Neural cell (in vitro differentiated cells): ENCODE data around the gene ASCC1. TPM values are rescaled to one million over a fixed set of nuclear protein-coding genes. Genes with fewer than 3 reads are reported as not detected.

Experiments
- H2AFZ ChIP-seq: fragments of 200-600, 300-800 bp; sonication (generic), shearing (Covaris generic); 2 replicates; pipeline ENCODE4 v1.6.0; 2014; ENCODE audit warnings: low read depth, mild to moderate bottlenecking, antibody characterized with exemption, low read length, moderate library complexity
- H3F3A ChIP-seq: fragments of 200-600 bp; shearing (Covaris generic); 2 replicates; pipeline ENCODE4 v1.6.1; 2016; ENCODE audit warnings: mild to moderate bottlenecking, moderate library complexity, mixed read lengths, antibody characterized with exemption, low read length; ENCODE audit not compliant: insufficient read depth, poor library complexity, severe bottlenecking
- H3K27ac ChIP-seq: fragments of 200-600, 300-800 bp; sonication (generic), shearing (Covaris generic); 2 replicates; pipeline ENCODE4 v1.5.1; 2014; ENCODE audit warnings: mild to moderate bottlenecking, low read length, moderate library complexity
- H3K27me3 ChIP-seq: fragments of 300-800, 200-600 bp; sonication (generic), shearing (Covaris generic); 2 replicates; pipeline ENCODE4 v1.6.0; 2014; ENCODE audit warnings: mild to moderate bottlenecking, low read depth, low read length, moderate library complexity; ENCODE audit not compliant: insufficient read depth
- H3K36me3 ChIP-seq: fragments of 300-800, 200-600 bp; sonication (generic), shearing (Covaris generic); 2 replicates; pipeline ENCODE4 v1.5.1; 2014; ENCODE audit warnings: mild to moderate bottlenecking, antibody characterized with exemption, low read length, moderate library complexity; ENCODE audit not compliant: insufficient read depth
- H3K4me2 ChIP-seq: fragments of 300-800, 200-600 bp; sonication (generic), shearing (Covaris generic); 2 replicates; pipeline ENCODE4 v1.6.0; 2014; ENCODE audit warnings: mild to moderate bottlenecking, low read length
- H3K4me3 ChIP-seq: fragments of 300-800, 200-600 bp; sonication (generic), shearing (Covaris generic); 2 replicates; pipeline ENCODE4 v1.5.1; 2014; ENCODE audit warnings: mild to moderate bottlenecking, low read length, moderate library complexity
- H3K79me2 ChIP-seq: fragments of 200-600 bp; shearing (Covaris generic); replicated peaks from 2 replicates; pipeline ENCODE4 v1.6.0; 2014; ENCODE audit warnings: mild to moderate bottlenecking, low read length, moderate library complexity; ENCODE audit not compliant: insufficient read depth
- H3K9ac ChIP-seq: fragments of 300-800, 200-600 bp; sonication (generic), shearing (Covaris generic); 2 replicates; pipeline ENCODE4 v1.6.1; 2016; ENCODE audit warnings: mild to moderate bottlenecking, low read length, mixed read lengths
- H3K9me2 ChIP-seq: fragments of 200-600 bp; shearing (Covaris generic); 2 replicates; pipeline ENCODE4 v1.6.1; 2016; ENCODE audit warnings: mild to moderate bottlenecking, low read length, mixed read lengths; ENCODE audit not compliant: insufficient read depth
- H3K9me3 ChIP-seq: fragments of 200-600, 300-800 bp; sonication (generic), shearing (Covaris generic); 2 replicates; pipeline ENCODE4 v1.6.1; 2016; ENCODE audit warnings: mild to moderate bottlenecking, mixed run types, low read length, moderate library complexity, mixed read lengths
- H4K20me1 ChIP-seq: fragments of 200-600 bp; shearing (Covaris generic); 2 replicates; pipeline ENCODE4 v1.6.1; 2016; ENCODE audit warnings: mild to moderate bottlenecking, mixed run types; ENCODE audit not compliant: insufficient read depth
- EP300 ChIP-seq: fragments of 450-650 bp; conservative IDR thresholded peaks from 2 replicates; pipeline ENCODE4 v1.6.1; 2014; ENCODE audit warnings: antibody characterized with exemption, mild to moderate bottlenecking, moderate library complexity; ENCODE audit not compliant: poor library complexity, severe bottlenecking
- EZH2 ChIP-seq: fragments of 200-600, 300-800 bp; shearing (Covaris generic), sonication (generic); IDR thresholded peaks from 2 replicates; pipeline ENCODE4 v1.6.1; 2014; ENCODE audit warnings: antibody characterized with exemption, low read length, borderline replicate concordance, mild to moderate bottlenecking; ENCODE audit not compliant: insufficient read depth, poor library complexity, severe bottlenecking
- MXI1 ChIP-seq: fragments of 450-650 bp; conservative IDR thresholded peaks from 2 replicates; pipeline ENCODE4 v1.6.1; 2014; ENCODE audit warnings: antibody characterized with exemption, mild to moderate bottlenecking; ENCODE audit not compliant: poor library complexity, severe bottlenecking
- POLR2AphosphoS5 ChIP-seq: IDR thresholded peaks from 2 replicates; pipeline ENCODE4 v1.6.1; 2012
- RAD21 ChIP-seq: fragments of 450-650 bp; conservative IDR thresholded peaks from 2 replicates; pipeline ENCODE4 v1.6.1; 2014; ENCODE audit warnings: antibody characterized with exemption, mild to moderate bottlenecking, moderate library complexity
- SMC3 ChIP-seq: fragments of 450-650 bp; conservative IDR thresholded peaks from 2 replicates; pipeline ENCODE4 v1.6.1; 2014; ENCODE audit warnings: antibody characterized with exemption, mild to moderate bottlenecking, moderate library complexity; ENCODE audit not compliant: poor library complexity
- TAF1 ChIP-seq: IDR thresholded peaks from 2 replicates; pipeline ENCODE4 v1.6.1; 2012; ENCODE audit warnings: low read depth
- polyA plus RNA-seq: library from polyadenylated mRNA; depleted of rRNA; stranded (reverse); fragments of >200 nt; gene quantifications from 2 replicates; pipeline ENCODE4 v1.2.3, GENCODE V29; 2014
- TF ChIP-seq, protein P1 (sequence below): IDR thresholded peaks from 2 replicates; pipeline ENCODE4 v1.6.1; 2012; ENCODE audit warnings: borderline replicate concordance

ASCC1 gene
- polyA plus RNA-seq, 1 donor from 2014 or later: 39.6 TPM

DNA sequence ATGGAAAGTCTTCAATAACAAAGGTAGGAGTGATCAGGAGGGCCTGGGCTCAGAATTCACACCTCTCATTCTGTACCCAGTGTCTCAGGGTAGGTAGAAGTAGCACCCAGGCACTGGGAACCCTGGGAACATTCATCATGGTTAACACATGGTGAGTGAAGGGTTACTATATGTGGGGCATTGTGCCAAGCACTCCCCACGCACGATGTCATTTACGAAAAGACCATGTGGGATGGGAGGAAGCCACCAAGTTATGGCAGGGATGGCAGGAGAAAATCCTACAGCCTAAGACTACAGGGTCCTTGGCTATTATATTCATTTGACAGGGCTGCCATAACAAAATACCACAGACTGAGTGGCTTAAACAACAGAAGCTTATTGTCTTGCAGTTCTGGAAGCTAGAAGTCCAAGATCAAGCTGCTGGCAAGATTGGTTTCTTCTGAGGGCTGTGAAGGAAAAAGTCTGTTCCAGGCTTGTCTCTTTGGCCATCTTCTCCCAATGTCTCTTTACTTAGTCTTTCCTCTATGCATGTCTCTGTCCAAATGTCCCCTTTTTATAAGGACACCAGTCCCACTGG lies 30.0 kb upstream of the ASCC1 start:
- no peak overlapping the region for H3K4me3 ChIP-seq

DNA sequence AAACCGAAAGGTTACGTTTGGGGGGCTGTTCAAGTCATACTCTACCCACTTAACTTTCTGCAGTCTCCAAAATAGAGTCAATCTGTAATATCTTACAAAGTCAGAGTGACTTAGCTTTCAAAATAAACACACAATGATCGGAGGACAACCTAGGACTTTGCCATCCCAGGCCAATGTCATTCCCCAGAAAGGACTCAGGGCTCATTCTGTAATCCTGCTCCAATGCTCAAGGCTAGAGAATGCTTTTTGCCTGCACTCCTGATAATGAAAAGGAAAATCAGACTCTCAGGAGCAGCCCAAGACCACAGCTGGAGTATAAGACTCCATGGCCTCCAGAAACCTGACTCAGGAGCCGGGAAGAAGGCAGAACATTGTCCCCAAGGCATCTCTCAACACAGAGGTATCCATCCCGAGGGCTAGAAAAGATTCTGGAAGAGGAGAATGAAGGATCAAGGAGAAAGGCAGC lies 28.5 kb upstream of the ASCC1 start:
- Histone ChIP-seq H3K79me2 (no peaks in the 10 kb centered on the region), H4K20me1 (no peaks in the 10 kb centered on the region), H3F3A (no peaks in the 10 kb centered on the region), H3K9me2 (no peaks in the 10 kb centered on the region), H3K36me3 (no peaks in the 10 kb centered on the region), H3K9ac (no peak overlapping the region), H3K4me3 (no peak overlapping the region), H3K27me3 (no peaks in the 10 kb centered on the region), H2AFZ (no peak overlapping the region), H3K27ac (no peak overlapping the region), H3K9me3 (no peaks in the 10 kb centered on the region), H3K4me2 (no peak overlapping the region)
- TF ChIP-seq EZH2 (no peak), POLR2AphosphoS5 (no peak), TAF1 (no peak), MXI1 (no peak)
- TF ChIP-seq, protein P1, sequence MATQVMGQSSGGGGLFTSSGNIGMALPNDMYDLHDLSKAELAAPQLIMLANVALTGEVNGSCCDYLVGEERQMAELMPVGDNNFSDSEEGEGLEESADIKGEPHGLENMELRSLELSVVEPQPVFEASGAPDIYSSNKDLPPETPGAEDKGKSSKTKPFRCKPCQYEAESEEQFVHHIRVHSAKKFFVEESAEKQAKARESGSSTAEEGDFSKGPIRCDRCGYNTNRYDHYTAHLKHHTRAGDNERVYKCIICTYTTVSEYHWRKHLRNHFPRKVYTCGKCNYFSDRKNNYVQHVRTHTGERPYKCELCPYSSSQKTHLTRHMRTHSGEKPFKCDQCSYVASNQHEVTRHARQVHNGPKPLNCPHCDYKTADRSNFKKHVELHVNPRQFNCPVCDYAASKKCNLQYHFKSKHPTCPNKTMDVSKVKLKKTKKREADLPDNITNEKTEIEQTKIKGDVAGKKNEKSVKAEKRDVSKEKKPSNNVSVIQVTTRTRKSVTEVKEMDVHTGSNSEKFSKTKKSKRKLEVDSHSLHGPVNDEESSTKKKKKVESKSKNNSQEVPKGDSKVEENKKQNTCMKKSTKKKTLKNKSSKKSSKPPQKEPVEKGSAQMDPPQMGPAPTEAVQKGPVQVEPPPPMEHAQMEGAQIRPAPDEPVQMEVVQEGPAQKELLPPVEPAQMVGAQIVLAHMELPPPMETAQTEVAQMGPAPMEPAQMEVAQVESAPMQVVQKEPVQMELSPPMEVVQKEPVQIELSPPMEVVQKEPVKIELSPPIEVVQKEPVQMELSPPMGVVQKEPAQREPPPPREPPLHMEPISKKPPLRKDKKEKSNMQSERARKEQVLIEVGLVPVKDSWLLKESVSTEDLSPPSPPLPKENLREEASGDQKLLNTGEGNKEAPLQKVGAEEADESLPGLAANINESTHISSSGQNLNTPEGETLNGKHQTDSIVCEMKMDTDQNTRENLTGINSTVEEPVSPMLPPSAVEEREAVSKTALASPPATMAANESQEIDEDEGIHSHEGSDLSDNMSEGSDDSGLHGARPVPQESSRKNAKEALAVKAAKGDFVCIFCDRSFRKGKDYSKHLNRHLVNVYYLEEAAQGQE: no peak

More for the DNA sequence above, 30.0 kb upstream of the ASCC1 start:
- no peak overlapping the region for H2AFZ ChIP-seq
- H3K4me2 ChIP-seq: no peak overlapping the region
- no peaks in the 10 kb centered on the region for H4K20me1 ChIP-seq
- no peaks in the 10 kb centered on the region for H3K9me2 ChIP-seq
- no peaks in the 10 kb centered on the region for H3K9me3 ChIP-seq
- H3K27ac ChIP-seq: no peak overlapping the region
- no peak overlapping the region for H3K9ac ChIP-seq
- no peaks in the 10 kb centered on the region for H3K79me2 ChIP-seq
- TF ChIP-seq, protein P1: no peak
- TF ChIP-seq POLR2AphosphoS5 (no peak), RAD21 (no peak), EP300 (no peak), TAF1 (no peak), EZH2 (no peak), SMC3 (no peak)
- no peaks in the 10 kb centered on the region for H3K27me3 ChIP-seq
- H3F3A ChIP-seq: no peaks in the 10 kb centered on the region
- no peaks in the 10 kb centered on the region for H3K36me3 ChIP-seq
